ENCODE results near the gene DRC3.

DRC3 gene

DNA sequence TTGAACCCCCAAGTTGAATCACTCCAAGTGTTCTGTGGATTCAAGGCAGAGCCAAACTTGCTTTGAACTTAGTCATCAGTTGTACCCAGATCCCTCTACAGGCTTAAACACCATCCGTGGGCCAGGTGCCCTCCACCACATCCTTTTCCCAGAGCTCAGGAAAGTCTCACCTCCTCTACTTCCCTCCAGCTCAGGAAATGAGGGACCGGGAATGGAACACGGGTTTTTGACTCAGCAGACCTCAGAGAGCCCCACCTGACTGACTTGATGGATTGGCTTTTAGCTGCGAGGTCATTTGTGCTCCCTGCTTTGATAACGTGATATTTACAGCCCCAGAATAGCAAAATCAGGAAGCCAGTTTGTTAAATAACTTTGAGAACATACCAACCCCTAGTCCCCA is 86.6 kb downstream of the DRC3 start:
- no peak overlapping the region for H3K4me3 ChIP-seq (replicated peaks; ENCODE audit: low read depth, low read length)
- TF ChIP-seq, protein P1, sequence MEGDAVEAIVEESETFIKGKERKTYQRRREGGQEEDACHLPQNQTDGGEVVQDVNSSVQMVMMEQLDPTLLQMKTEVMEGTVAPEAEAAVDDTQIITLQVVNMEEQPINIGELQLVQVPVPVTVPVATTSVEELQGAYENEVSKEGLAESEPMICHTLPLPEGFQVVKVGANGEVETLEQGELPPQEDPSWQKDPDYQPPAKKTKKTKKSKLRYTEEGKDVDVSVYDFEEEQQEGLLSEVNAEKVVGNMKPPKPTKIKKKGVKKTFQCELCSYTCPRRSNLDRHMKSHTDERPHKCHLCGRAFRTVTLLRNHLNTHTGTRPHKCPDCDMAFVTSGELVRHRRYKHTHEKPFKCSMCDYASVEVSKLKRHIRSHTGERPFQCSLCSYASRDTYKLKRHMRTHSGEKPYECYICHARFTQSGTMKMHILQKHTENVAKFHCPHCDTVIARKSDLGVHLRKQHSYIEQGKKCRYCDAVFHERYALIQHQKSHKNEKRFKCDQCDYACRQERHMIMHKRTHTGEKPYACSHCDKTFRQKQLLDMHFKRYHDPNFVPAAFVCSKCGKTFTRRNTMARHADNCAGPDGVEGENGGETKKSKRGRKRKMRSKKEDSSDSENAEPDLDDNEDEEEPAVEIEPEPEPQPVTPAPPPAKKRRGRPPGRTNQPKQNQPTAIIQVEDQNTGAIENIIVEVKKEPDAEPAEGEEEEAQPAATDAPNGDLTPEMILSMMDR (IDR thresholded peaks at IDR 0.05; ENCODE audit: low read length, missing control alignments), result no peak
- no peak for DNase-seq (ENCODE audit: low read depth)

- TF ChIP-seq, protein P1 (IDR thresholded peaks at IDR 0.05; ENCODE audit: low read length, missing control alignments), result no peak
- no peak overlapping the region for H3K4me3 ChIP-seq (replicated peaks; ENCODE audit: low read depth, low read length)
- DNase-seq (ENCODE audit: low read depth), result no peak
Measured at GRCh38 chr17:18064053-18064452, 91.4 kb downstream of the DRC3 start.

DNA sequence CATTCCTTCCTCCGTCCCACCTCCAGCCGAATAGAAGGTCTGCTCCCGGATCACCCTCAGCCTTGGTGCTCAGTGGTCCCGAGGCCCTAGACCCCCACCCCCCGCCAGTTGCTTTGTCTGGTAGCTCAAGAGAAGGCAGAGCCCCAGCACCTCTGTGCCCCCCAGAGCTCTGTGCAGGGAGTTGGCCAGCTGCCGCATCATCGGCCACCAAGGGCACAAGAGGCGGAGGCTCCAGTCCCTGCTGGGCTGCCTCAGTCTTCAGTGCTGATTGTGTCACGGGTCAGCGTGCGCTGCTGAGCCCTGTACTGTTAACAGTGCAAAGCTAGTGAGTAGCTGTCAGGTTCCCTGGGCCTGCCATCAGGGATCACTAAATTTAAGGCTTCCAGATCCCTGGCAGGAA is 92.9 kb downstream of the DRC3 start:
- H3K4me3 ChIP-seq (replicated peaks; ENCODE audit: low read depth, low read length), result no peak overlapping the region
- DNase-seq (ENCODE audit: low read depth), result no peak
- TF ChIP-seq, protein P1 (IDR thresholded peaks at IDR 0.05; ENCODE audit: low read length, missing control alignments), result no peak
